NCI-H446 (cell line): Measurements from ENCODE around the gene LRFN2.
A peak's percentile ranks its signal among the peaks of the same experiment; 100 is the strongest.

Source experiments
- DNase-seq, 2 experiments: peaks; one replicate each; lab custom pipeline; 2025; lab: John Stamatoyannopoulos, UW

LRFN2 gene

DNA sequence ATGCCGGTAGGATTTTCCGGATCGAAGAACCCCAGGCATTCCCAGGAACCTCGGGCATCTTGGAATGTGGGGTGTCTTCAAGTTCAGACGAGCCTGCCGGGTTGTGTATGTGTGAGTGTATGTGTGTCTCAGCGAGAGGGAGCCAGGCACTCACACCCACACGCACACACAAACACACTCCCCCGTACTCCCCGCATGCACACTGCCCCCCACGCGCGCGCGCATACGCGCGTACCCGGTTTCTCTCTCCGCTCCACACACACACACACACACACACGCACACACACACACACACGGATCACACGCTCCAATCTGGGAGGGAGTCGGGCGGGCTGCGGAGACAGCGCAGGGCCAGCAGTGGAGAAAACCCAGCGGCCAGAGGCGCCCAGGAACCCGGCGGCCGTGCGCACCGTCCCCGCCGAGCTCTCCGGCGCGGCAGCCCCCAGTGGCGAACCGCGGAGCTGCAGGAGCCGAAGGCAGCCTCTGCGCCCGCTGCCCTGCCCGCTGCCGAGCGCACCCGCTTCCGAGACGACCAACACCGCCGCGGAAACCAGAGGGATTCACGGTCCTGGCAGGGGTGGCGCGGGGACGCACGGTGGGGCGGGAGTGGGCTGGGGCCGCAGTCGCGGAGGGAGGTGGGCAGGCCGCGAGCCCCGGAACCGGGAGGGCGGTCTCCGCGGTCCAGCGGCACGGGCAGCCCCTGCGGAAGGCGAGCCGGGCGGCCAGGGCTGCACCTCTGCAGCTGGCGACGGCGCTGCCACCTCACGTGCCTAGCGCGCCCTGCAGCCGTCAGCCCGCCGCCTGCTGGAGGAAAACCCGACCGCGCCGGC lies at the start of gene LRFN2:
Gene LRFN2, minus strand, starts transcription at position 125 of the 830 bp plus-strand sequence.
- DNase-seq, result peak; percentile 66 to 85

GRCh38 chr6:40634429-40634828 lies 47.3 kb upstream of the LRFN2 start:
- no peak for DNase-seq

DNA sequence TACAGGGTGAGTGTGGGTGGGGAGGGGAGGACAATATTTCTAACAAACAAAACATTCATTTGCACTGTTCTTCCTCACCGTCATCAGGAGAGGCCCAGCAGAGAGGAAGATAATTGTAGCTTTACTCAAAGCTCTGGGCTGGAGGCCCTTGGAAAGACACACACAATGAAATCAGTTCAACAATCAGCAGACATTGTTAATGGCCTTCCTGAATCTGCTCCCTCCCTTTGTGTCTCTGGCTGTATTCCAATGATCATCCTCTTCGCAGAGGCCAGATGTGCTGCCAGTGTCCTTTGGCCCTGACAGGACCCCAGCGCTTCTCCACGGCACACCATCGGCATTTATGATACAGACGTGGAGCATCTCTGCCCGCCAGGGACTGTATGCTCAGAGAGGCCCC lies 44.6 kb upstream of the LRFN2 start:
- no peak for DNase-seq

DNA sequence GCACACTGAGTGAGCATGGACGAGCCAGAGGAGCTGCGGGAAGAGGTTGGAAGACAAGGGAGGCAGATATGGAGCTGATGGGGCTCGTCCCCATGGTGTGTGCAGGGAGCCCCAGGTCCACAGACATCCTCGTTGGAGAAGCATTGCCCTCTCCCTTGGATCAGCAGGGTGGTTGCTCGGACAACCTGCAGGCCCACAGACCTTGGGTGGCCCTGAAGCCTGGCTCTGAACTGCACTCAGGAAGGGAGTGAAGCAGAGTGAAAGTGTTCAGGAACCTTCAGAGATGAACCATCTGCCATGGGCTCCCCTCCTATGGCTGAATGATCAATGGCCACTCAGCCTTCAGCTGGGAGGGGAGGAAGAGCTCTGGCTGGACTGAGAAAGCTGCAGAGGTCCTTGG lies 43.3 kb upstream of the LRFN2 start:
- DNase-seq, result no peak

DNA sequence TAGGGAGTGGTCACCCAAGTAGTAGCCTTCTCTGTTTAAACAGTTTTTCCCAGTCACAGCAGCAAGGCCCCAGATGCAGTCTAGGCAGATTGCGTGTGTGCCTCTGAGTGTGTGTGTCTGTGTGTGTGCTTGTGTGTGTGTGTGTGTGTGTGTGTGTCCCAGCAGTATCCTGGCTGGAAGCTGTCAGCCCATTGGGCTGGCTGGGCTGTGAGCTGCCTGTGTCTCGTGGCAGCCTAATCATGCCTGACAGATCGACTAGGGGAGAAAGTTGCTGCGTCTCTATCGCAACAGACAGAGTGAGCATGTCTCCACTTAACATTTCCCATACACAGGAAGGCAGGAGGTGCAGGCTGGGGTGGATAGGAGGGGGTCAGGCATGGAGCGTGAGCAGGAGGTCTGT lies 42.9 kb upstream of the LRFN2 start:
- no peak for DNase-seq

- no peak for DNase-seq
Measured at GRCh38 chr6:40629463-40629862, 42.3 kb upstream of the LRFN2 start.

DNA sequence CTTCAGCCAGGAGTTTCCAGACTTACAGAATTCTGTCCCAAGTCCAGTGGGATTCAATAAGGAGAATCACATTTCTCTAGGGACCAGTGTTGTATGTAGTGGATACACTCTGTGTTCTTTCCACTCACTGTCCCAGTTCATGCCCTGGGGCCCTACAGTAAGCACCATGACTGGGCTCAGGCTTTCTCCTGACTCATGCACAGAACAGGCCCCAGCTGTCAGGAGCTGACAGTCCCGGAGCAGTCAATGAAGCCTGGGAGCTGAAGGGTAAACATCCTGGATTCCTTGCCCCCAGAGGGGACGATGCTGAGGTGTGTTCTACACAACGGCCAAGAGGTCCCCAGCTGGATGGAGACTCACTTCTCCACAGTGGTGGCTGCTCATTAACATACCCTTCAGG lies 40.2 kb upstream of the LRFN2 start:
- no peak for DNase-seq

DNA sequence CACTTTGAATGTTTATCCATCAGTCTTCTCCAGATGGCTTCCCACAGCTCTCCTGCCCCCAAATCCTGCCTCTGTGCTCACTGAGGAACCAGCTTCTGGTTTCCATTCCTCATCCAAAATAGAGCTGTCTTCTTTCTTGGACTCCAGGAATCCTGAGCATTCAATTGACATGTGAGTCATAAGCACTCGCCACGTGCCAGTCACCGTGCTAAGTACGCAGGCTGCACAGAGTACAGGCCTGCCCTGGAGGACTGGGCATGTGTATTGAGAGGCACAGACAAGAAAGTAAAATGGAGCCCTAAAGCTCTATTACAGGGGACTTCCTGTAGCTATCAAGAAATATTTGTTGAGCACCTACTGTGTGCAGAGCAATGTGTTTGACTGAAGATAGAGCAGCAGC lies 39.7 kb upstream of the LRFN2 start:
- no peak for DNase-seq

DNA sequence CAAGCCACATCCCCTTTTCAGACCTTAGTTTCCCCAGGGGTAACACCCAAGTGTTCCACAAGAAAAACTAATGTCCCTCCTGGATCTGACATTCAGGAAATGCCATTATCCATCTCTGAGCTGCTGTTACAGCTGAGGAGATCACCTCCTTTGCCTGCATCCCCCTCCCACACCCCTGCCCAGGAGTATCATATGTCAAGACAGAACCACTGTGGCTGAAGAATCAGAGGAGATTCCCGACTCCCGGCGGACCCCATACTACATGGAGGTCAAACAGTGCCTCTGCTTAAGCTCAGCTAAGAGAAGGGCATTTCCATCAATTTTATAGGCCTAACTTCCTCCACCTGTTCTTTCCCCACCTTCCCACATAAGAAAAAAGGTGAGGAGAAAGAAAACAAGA lies 36.8 kb upstream of the LRFN2 start:
- DNase-seq, result no peak

DNA sequence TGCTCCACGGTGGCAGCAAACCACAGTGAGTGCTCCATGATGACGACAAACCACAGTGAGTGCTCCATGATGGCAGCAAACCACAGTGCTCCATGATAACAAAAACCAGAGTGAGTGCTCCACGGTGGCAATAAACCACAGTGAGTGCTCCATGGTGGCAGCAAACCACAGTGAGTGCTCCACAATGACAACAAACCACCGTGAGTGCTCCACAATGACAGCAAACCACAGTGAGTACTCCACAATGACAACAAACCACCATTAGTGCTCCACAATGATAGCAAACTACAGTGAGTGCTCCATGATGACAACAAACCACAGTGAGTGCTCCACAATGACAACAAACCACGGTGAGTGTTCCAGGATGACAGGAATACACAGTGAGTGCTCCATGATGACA lies 36.0 kb upstream of the LRFN2 start:
- no peak for DNase-seq

- no peak for DNase-seq
Measured at GRCh38 chr6:40620574-40621240, 33.5 kb upstream of the LRFN2 start.

GRCh38 chr6:40614671-40615070 lies 27.5 kb upstream of the LRFN2 start:
- DNase-seq, result no peak

DNA sequence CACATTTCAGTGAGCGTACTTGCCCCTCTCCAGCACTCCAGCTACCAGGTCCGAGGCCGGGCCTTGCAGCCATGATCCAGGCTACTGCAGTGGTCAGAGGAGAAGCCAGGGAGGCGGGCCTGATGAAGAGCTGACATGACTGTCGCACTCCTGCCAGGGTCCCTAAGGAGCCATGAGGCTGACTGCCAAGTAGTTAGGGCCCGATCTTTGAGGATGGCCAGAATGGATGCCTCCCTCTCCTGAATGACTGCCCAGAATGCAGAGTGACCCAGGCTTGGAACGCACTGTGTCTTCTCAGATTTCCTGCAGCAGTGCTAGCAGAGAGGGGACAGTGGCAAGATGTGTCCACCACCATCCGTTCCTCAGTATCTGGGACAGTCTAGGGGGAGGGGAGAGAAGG lies 24.7 kb upstream of the LRFN2 start:
- no peak for DNase-seq

DNA sequence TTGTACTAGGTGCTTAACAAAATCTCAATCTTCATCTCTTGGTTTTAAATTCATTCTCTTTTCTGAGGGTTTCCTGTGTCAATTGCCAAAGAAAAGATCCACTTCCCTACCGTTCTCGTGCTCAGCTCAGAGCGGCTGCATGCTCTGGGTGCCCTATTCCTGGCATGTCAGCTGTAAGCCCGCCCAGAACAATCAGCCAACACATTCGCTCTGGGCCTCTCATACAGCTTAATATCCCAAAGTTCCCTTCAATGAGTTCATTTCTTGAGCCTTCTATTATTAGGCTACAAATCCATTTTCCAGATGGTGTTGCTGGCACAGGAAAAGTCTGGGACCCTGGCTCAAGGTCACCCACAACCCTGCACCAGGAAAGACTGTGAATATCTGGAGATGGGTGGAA lies 24.3 kb upstream of the LRFN2 start:
- peak in 1 of 2 experiments; percentile 18 for DNase-seq

GRCh38 chr6:40610229-40610628 lies 23.1 kb upstream of the LRFN2 start:
- no peak for DNase-seq

- no peak for DNase-seq
Measured at GRCh38 chr6:40606981-40607380, 19.8 kb upstream of the LRFN2 start.

- peak in 1 of 2 experiments; percentile 71 for DNase-seq
Measured at GRCh38 chr6:40606526-40606925, 19.4 kb upstream of the LRFN2 start.

GRCh38 chr6:40604082-40604481 lies 16.9 kb upstream of the LRFN2 start:
- DNase-seq, result no peak

- DNase-seq, result no peak
Measured at GRCh38 chr6:40599555-40599954, 12.4 kb upstream of the LRFN2 start.

DNA sequence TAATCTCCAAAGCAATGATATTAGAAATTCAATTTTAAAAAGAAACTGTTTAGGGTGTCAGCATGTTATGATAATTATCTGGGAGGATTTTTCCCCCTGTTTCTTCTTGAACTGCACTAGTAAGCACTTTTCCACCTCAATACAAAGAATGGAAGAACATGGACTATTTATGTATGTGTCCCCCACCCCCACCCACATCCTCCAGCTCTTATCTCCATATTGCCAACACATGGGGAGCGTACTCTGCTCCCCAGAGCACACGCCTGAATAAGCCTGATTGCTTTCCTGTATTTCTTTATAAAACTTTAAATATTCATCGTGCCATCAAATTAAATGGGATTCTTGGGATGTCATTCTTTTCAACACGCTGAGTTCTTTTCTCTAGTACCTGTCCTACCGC lies 11.4 kb upstream of the LRFN2 start:
- no peak for DNase-seq

GRCh38 chr6:40597301-40597700 lies 10.1 kb upstream of the LRFN2 start:
- DNase-seq, result no peak

DNA sequence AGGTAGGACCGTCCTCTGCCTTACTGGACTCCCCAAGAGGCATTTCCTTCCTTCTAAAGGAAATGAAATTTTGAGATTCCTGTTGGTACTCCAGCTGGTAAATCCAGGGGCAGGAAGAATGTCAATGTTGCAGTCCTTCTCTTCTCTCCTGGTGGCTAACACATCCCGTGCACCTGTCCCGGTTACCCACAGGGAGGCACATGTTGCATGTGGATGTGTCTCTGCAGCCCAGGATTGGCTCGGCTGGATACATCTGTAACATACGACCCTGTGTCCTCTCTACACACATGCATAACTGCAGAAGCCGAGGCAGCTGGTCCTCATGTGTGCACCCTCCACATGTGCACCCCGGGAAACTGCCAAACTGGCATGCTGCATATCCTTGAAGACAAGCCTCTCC lies 1.3 kb upstream of the LRFN2 start:
- no peak for DNase-seq

GRCh38 chr6:40588070-40588384 lies 863 bp upstream of the LRFN2 start:
- no peak for DNase-seq
